Endodermal cell (in vitro differentiated cells): ENCODE data around the gene UNC5C. TPM values are rescaled to one million over a fixed set of nuclear protein-coding genes. Genes with fewer than 3 reads are reported as not detected.

ENCODE experiments used
- DNase-seq: peaks from one replicate; pipeline ENCODE4 v3.0.0-alpha.2; 2017
- H3K27ac ChIP-seq: 2 replicates; pipeline ENCODE4 v1.5.1; 2013; ENCODE audit warnings: mild to moderate bottlenecking, low read depth, low read length, moderate library complexity
- H3K27me3 ChIP-seq: 2 replicates; pipeline ENCODE4 v1.6.1; 2013; ENCODE audit warnings: mild to moderate bottlenecking, low read length, moderate library complexity; ENCODE audit not compliant: insufficient read depth, control insufficient read depth, poor library complexity, severe bottlenecking
- H3K36me3 ChIP-seq: 2 replicates; pipeline ENCODE4 v1.7.0; 2013; ENCODE audit warnings: mild to moderate bottlenecking, low read length, moderate library complexity; ENCODE audit not compliant: control insufficient read depth, insufficient read depth
- H3K4me1 ChIP-seq: one replicate; pipeline ENCODE4 v1.7.0; 2013; ENCODE audit warnings: low read length; ENCODE audit not compliant: control insufficient read depth, insufficient read depth
- H3K4me3 ChIP-seq: 2 replicates; pipeline ENCODE4 v1.5.1; 2013; ENCODE audit warnings: mild to moderate bottlenecking, low read length, moderate library complexity
- H3K9ac ChIP-seq: 2 replicates; pipeline ENCODE4 v1.6.1; 2013; ENCODE audit warnings: mild to moderate bottlenecking, low read length, moderate library complexity; ENCODE audit not compliant: poor library complexity, severe bottlenecking; ENCODE audit errors: extremely low read depth
- H3K9me3 ChIP-seq: 2 replicates; pipeline ENCODE4 v1.6.1; 2013; ENCODE audit warnings: mild to moderate bottlenecking, low read length, moderate library complexity; ENCODE audit not compliant: control insufficient read depth
- H3K27ac Mint-ChIP-seq: 2 replicates; pipeline ENCODE4 v1.8.0; 2020; ENCODE audit warnings: mixed read lengths
- H3K27me3 Mint-ChIP-seq: 2 replicates; pipeline ENCODE4 v1.8.0; 2021; ENCODE audit warnings: mild to moderate bottlenecking, mixed read lengths; ENCODE audit not compliant: insufficient read depth
- H3K36me3 Mint-ChIP-seq: 2 replicates; pipeline ENCODE4 v1.8.0; 2020; ENCODE audit warnings: low read depth, mixed read lengths
- H3K4me1 Mint-ChIP-seq: 2 replicates; pipeline ENCODE4 v1.8.0; 2020; ENCODE audit warnings: mixed read lengths
- H3K4me3 Mint-ChIP-seq: 2 replicates; pipeline ENCODE4 v1.8.0; 2020; ENCODE audit warnings: mild to moderate bottlenecking, moderate library complexity, mixed read lengths
- H3K9me3 Mint-ChIP-seq: 2 replicates; pipeline ENCODE4 v1.8.0; 2020; ENCODE audit warnings: mild to moderate bottlenecking, mixed read lengths
- WGBS, 2 experiments: methylation state at CpG; one replicate each; pipeline versions ENCODE4 v1.1.5 to v1.1.7; 2013; ENCODE audit warnings: missing lambda C conversion rate in 2 of 2, mixed read lengths in 1 of 2; ENCODE audit not compliant: insufficient coverage in 1 of 2, insufficient read length in 1 of 2; 5-methylcytosine and 5-hydroxymethylcytosine counted together
- total RNA-seq, 2 donors: library from RNA; stranded (reverse); fragmentation: NEBNext Ultra II Directional in 1 of 2; extraction: Animal tissue kit (Norgen Biotek cat#: 25700) in 1 of 2; gene quantifications; 2 replicates in 1 of 2; 3 replicates in 1 of 2; pipeline ENCODE4 v1.2.1, GENCODE V29; 2021
- TF ChIP-seq, protein P1 (sequence below): fragments of 200-600 bp; sonication (generic); conservative IDR thresholded peaks from 2 replicates; pipeline ENCODE4 v1.5.0; 2021; ENCODE audit warnings: antibody characterized with exemption, mild to moderate bottlenecking

UNC5C gene
- total RNA-seq, 2 donors from 2014 or later: 2.0 to 7.2 TPM

DNA sequence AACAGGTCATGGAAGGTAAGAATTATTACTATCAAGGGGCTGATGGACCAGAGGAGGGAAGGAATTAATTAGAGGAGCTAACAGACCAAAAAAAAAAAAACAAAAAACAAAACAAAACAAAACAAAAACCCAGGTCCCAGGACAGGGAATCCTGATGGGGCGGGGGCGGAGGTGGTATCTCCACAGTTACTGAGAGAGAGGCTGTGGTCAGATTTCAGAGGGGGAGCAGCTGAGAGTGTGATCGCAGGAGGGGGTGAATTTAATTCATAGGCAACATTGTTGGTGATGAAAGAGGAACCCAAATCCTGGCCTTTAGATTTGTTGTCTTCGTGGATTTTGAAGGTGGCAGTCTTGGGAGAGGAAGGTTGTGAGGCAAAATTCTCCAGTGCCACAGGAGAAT lies 389.4 kb downstream of the UNC5C start:
- Histone ChIP-seq H3K9me3 (no peaks in the 10 kb centered on the region), H3K36me3 (no peaks in the 10 kb centered on the region), H3K4me3 (no peak overlapping the region), H3K27me3 (no peaks in the 10 kb centered on the region), H3K9ac (no peak overlapping the region), H3K4me1 (no peaks in the 10 kb centered on the region), H3K27ac (no peak overlapping the region)
- H3K9me3 Mint-ChIP-seq: no peaks in the 10 kb centered on the region
- H3K27me3 Mint-ChIP-seq: no peaks in the 10 kb centered on the region
- peak; percentile 52 for DNase-seq
- WGBS, 2 experiments: 86 to 89% methylated on average over 1 to 4 of the region's 4 CpGs
- H3K27ac Mint-ChIP-seq: no peak overlapping the region
- H3K4me1 Mint-ChIP-seq: peaks cover 30% of the 10 kb centered on the region
- TF ChIP-seq, protein P1, sequence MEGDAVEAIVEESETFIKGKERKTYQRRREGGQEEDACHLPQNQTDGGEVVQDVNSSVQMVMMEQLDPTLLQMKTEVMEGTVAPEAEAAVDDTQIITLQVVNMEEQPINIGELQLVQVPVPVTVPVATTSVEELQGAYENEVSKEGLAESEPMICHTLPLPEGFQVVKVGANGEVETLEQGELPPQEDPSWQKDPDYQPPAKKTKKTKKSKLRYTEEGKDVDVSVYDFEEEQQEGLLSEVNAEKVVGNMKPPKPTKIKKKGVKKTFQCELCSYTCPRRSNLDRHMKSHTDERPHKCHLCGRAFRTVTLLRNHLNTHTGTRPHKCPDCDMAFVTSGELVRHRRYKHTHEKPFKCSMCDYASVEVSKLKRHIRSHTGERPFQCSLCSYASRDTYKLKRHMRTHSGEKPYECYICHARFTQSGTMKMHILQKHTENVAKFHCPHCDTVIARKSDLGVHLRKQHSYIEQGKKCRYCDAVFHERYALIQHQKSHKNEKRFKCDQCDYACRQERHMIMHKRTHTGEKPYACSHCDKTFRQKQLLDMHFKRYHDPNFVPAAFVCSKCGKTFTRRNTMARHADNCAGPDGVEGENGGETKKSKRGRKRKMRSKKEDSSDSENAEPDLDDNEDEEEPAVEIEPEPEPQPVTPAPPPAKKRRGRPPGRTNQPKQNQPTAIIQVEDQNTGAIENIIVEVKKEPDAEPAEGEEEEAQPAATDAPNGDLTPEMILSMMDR: no peak
- H3K36me3 Mint-ChIP-seq: no peaks in the 10 kb centered on the region
- H3K4me3 Mint-ChIP-seq: no peak overlapping the region

DNA sequence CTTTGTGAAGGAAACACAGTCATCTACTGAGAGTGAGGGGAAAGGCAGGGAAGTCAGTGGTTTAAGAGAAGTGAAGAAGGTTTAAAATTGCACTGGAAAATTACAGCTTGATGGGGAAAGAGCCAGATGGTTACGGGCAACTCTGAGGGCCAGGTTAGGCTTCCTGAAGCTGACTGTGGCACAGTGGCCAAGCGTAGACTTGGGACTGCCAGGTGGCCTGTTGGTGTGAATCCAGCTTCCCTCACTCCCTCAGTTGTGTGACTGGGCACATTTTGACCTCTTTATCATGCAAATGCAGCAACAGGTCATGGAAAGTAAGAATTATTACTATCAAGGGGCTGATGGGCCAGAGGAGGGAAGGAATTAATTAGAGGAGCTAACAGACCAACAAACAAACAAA lies 390.1 kb downstream of the UNC5C start:
- Mint-ChIP-seq H3K27me3 (no peaks in the 10 kb centered on the region), H3K27ac (no peak overlapping the region), H3K36me3 (no peaks in the 10 kb centered on the region), H3K4me1 (peaks cover 30% of the 10 kb centered on the region), H3K4me3 (no peak overlapping the region), H3K9me3 (no peaks in the 10 kb centered on the region)
- TF ChIP-seq, protein P1: no peak
- no peaks in the 10 kb centered on the region for H3K27me3 ChIP-seq
- DNase-seq: peak; percentile 48
- no peak overlapping the region for H3K4me3 ChIP-seq
- H3K27ac ChIP-seq: no peak overlapping the region
- 89% methylated on average over 1 to 2 of the region's 2 CpGs for WGBS, 2 experiments
- H3K9ac ChIP-seq: no peak overlapping the region
- H3K36me3 ChIP-seq: no peaks in the 10 kb centered on the region
- H3K9me3 ChIP-seq: no peaks in the 10 kb centered on the region
- H3K4me1 ChIP-seq: no peaks in the 10 kb centered on the region

DNA sequence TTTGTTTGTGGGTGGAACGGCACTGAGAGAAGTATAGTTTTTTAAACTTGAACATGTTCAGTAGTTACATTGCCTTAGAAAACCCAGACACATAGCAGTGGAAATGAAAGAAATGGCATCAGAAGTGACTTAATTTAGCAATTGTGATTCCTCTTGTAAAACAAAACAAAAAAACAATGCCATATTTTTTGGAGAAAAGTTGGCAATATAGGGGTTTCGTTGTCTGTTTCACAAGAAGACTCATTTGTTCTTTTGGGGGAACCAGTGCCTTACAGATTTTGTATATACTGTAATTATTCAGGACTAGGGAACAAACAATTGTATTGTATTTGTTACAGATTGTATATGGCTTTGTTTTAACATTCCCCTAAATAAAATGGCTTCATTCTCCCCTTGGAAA lies 390.7 kb downstream of the UNC5C start:
- H3K36me3 ChIP-seq: no peaks in the 10 kb centered on the region
- peaks cover 30% of the 10 kb centered on the region for H3K4me1 Mint-ChIP-seq
- no peaks in the 10 kb centered on the region for H3K4me1 ChIP-seq
- H3K36me3 Mint-ChIP-seq: no peaks in the 10 kb centered on the region
- H3K9me3 ChIP-seq: no peaks in the 10 kb centered on the region
- WGBS, 2 experiments: 93 to 100% methylated on average over 1 to 2 of the region's 2 CpGs
- DNase-seq: no peak
- no peaks in the 10 kb centered on the region for H3K27me3 ChIP-seq
- no peak overlapping the region for H3K27ac Mint-ChIP-seq
- TF ChIP-seq, protein P1: no peak
- H3K9me3 Mint-ChIP-seq: no peaks in the 10 kb centered on the region
- H3K27ac ChIP-seq: no peak overlapping the region
- no peak overlapping the region for H3K4me3 Mint-ChIP-seq
- H3K27me3 Mint-ChIP-seq: no peaks in the 10 kb centered on the region
- H3K4me3 ChIP-seq: no peak overlapping the region
- H3K9ac ChIP-seq: no peak overlapping the region
